ENCODE measurements around the gene CAPS2. TPM values are rescaled to one million over a fixed set of nuclear protein-coding genes. Genes with fewer than 3 reads are reported as not detected.

Gene CAPS2
- polyA plus RNA-seq, 1 donor from 2014 or later: 2.1 TPM

DNA sequence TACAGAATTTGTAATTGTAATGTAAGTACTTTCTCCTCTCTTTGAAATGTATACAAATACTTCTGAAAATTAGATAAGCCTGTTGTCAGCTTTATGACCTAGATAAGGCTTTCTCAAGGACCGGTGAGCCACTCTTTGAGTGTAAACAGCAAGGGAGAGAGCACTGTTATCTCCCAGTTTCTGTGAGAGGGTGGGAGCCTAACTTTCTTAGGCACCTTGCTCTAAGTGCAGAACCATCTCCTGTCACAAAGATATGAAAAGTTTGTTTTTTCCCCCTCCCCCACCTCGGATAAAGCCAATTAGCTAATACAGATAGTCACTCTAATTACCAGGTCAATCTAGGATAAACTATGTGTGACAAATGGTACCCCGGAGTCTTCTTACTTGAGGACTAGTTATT lies 35.8 kb downstream of the CAPS2 start:
- TF ChIP-seq, protein P1, sequence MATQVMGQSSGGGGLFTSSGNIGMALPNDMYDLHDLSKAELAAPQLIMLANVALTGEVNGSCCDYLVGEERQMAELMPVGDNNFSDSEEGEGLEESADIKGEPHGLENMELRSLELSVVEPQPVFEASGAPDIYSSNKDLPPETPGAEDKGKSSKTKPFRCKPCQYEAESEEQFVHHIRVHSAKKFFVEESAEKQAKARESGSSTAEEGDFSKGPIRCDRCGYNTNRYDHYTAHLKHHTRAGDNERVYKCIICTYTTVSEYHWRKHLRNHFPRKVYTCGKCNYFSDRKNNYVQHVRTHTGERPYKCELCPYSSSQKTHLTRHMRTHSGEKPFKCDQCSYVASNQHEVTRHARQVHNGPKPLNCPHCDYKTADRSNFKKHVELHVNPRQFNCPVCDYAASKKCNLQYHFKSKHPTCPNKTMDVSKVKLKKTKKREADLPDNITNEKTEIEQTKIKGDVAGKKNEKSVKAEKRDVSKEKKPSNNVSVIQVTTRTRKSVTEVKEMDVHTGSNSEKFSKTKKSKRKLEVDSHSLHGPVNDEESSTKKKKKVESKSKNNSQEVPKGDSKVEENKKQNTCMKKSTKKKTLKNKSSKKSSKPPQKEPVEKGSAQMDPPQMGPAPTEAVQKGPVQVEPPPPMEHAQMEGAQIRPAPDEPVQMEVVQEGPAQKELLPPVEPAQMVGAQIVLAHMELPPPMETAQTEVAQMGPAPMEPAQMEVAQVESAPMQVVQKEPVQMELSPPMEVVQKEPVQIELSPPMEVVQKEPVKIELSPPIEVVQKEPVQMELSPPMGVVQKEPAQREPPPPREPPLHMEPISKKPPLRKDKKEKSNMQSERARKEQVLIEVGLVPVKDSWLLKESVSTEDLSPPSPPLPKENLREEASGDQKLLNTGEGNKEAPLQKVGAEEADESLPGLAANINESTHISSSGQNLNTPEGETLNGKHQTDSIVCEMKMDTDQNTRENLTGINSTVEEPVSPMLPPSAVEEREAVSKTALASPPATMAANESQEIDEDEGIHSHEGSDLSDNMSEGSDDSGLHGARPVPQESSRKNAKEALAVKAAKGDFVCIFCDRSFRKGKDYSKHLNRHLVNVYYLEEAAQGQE (IDR thresholded peaks at IDR 0.05; ENCODE audit: borderline replicate concordance): no peak
- TF ChIP-seq MXI1 (conservative IDR thresholded peaks at IDR 0.05; ENCODE audit: poor library complexity, severe bottlenecking) (no peak), EZH2 (IDR thresholded peaks at IDR 0.05; ENCODE audit: borderline replicate concordance, insufficient read depth, low read length, poor library complexity, severe bottlenecking) (no peak), TAF1 (IDR thresholded peaks at IDR 0.05; ENCODE audit: low read depth) (no peak), EP300 (conservative IDR thresholded peaks at IDR 0.05; ENCODE audit: poor library complexity, severe bottlenecking) (no peak), RAD21 (conservative IDR thresholded peaks at IDR 0.05) (no peak), SMC3 (conservative IDR thresholded peaks at IDR 0.05; ENCODE audit: poor library complexity) (no peak), POLR2AphosphoS5 (IDR thresholded peaks at IDR 0.05) (no peak)
- TF ChIP-seq, protein P2, sequence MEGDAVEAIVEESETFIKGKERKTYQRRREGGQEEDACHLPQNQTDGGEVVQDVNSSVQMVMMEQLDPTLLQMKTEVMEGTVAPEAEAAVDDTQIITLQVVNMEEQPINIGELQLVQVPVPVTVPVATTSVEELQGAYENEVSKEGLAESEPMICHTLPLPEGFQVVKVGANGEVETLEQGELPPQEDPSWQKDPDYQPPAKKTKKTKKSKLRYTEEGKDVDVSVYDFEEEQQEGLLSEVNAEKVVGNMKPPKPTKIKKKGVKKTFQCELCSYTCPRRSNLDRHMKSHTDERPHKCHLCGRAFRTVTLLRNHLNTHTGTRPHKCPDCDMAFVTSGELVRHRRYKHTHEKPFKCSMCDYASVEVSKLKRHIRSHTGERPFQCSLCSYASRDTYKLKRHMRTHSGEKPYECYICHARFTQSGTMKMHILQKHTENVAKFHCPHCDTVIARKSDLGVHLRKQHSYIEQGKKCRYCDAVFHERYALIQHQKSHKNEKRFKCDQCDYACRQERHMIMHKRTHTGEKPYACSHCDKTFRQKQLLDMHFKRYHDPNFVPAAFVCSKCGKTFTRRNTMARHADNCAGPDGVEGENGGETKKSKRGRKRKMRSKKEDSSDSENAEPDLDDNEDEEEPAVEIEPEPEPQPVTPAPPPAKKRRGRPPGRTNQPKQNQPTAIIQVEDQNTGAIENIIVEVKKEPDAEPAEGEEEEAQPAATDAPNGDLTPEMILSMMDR (IDR thresholded peaks at IDR 0.05; ENCODE audit: poor library complexity, severe bottlenecking): no peak
- H3K4me2 ChIP-seq (ENCODE audit: low read length): no peak overlapping the region
- no peaks in the 10 kb centered on the region for H3K9me2 ChIP-seq (ENCODE audit: insufficient read depth, low read length)
- no peaks in the 10 kb centered on the region for H4K20me1 ChIP-seq (ENCODE audit: insufficient read depth)
- no peaks in the 10 kb centered on the region for H3K36me3 ChIP-seq (ENCODE audit: insufficient read depth, low read length)
- no peak overlapping the region for H3K4me3 ChIP-seq (ENCODE audit: low read length)
- H3K9ac ChIP-seq (ENCODE audit: low read length): no peak overlapping the region
- H3K27ac ChIP-seq (ENCODE audit: low read length): no peak overlapping the region
- no peak overlapping the region for H2AFZ ChIP-seq (ENCODE audit: low read depth, low read length)
- H3K27me3 ChIP-seq (ENCODE audit: insufficient read depth, low read depth, low read length): no peaks in the 10 kb centered on the region
- H3K9me3 ChIP-seq (ENCODE audit: low read length): no peaks in the 10 kb centered on the region
- H3F3A ChIP-seq (ENCODE audit: insufficient read depth, low read length, poor library complexity, severe bottlenecking): no peaks in the 10 kb centered on the region
- H3K79me2 ChIP-seq (replicated peaks; ENCODE audit: insufficient read depth, low read length): no peaks in the 10 kb centered on the region

DNA sequence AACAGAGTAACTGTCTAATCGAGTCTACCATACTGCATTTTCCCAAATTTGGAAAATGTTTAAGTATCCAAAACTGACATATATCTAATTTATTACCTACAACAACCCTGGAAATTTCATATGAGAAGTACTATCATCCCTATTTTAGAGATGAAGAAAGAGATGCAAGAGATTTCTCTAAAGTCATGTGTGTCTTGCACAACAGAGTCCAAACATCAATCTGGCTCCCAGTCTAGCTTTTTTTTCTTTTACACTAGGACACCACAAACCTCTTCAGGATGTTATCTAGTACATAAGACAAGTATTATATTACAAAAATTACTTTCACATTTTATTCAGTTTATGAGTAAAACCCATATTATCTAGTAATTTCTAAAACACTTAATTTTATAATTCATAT lies 39.1 kb downstream of the CAPS2 start:
- no peaks in the 10 kb centered on the region for H3K9me2 ChIP-seq (ENCODE audit: insufficient read depth, low read length)
- no peak overlapping the region for H2AFZ ChIP-seq (ENCODE audit: low read depth, low read length)
- no peaks in the 10 kb centered on the region for H3F3A ChIP-seq (ENCODE audit: insufficient read depth, low read length, poor library complexity, severe bottlenecking)
- no peaks in the 10 kb centered on the region for H4K20me1 ChIP-seq (ENCODE audit: insufficient read depth)
- no peak overlapping the region for H3K4me2 ChIP-seq (ENCODE audit: low read length)
- H3K9ac ChIP-seq (ENCODE audit: low read length): no peak overlapping the region
- no peak overlapping the region for H3K27ac ChIP-seq (ENCODE audit: low read length)
- no peaks in the 10 kb centered on the region for H3K27me3 ChIP-seq (ENCODE audit: insufficient read depth, low read depth, low read length)
- no peaks in the 10 kb centered on the region for H3K36me3 ChIP-seq (ENCODE audit: insufficient read depth, low read length)
- H3K79me2 ChIP-seq (replicated peaks; ENCODE audit: insufficient read depth, low read length): no peaks in the 10 kb centered on the region
- H3K9me3 ChIP-seq (ENCODE audit: low read length): no peaks in the 10 kb centered on the region
- TF ChIP-seq TAF1 (IDR thresholded peaks at IDR 0.05; ENCODE audit: low read depth) (no peak), EZH2 (IDR thresholded peaks at IDR 0.05; ENCODE audit: borderline replicate concordance, insufficient read depth, low read length, poor library complexity, severe bottlenecking) (no peak), SMC3 (conservative IDR thresholded peaks at IDR 0.05; ENCODE audit: poor library complexity) (no peak), RAD21 (conservative IDR thresholded peaks at IDR 0.05) (no peak), POLR2AphosphoS5 (IDR thresholded peaks at IDR 0.05) (no peak), MXI1 (conservative IDR thresholded peaks at IDR 0.05; ENCODE audit: poor library complexity, severe bottlenecking) (no peak), EP300 (conservative IDR thresholded peaks at IDR 0.05; ENCODE audit: poor library complexity, severe bottlenecking) (no peak)
- TF ChIP-seq, protein P1 (IDR thresholded peaks at IDR 0.05; ENCODE audit: borderline replicate concordance): no peak
- TF ChIP-seq, protein P2 (IDR thresholded peaks at IDR 0.05; ENCODE audit: poor library complexity, severe bottlenecking): no peak
- H3K4me3 ChIP-seq (ENCODE audit: low read length): no peak overlapping the region

Measured in neural cell (in vitro differentiated cells).